Kidney (tissue), 14 donors: ENCODE results near the gene PPBP. TPM values are rescaled to one million over a fixed set of nuclear protein-coding genes. Genes with fewer than 3 reads are reported as not detected.

ENCODE experiments used
- DNase-seq, 5 donors: peaks; one replicate each; pipeline ENCODE4 v3.0.0-alpha.2; 2013 to 2020
- FAIRE-seq: peaks from 2 replicates; lab custom pipeline; 2012; peaks lifted over from hg19 to GRCh38; lab: Jason Lieb, UNC
- H3K27ac ChIP-seq, 2 donors: one replicate each; pipeline ENCODE4 v1.7.0; 2013; ENCODE audit warnings: low read depth in 2 of 2, low read length in 2 of 2, inconsistent platforms in 1 of 2
- H3K27me3 ChIP-seq: one replicate; pipeline ENCODE4 v1.7.1; 2013; ENCODE audit warnings: low read length, inconsistent platforms; ENCODE audit not compliant: control insufficient read depth, insufficient read depth
- H3K36me3 ChIP-seq, 3 donors: one replicate each; pipeline versions ENCODE4 v1.7.0 to v1.7.1; 2013; ENCODE audit warnings: low read length in 3 of 3, control low read depth in 1 of 3, inconsistent platforms in 1 of 3; ENCODE audit not compliant: insufficient read depth in 3 of 3, control insufficient read depth in 2 of 3
- H3K4me1 ChIP-seq, 3 donors: one replicate each; pipeline versions ENCODE4 v1.7.0 to v1.7.1; 2013; ENCODE audit warnings: low read length in 3 of 3, inconsistent platforms in 1 of 3, low read depth in 1 of 3; ENCODE audit not compliant: control insufficient read depth in 2 of 3, insufficient read depth in 2 of 3
- H3K4me3 ChIP-seq, 3 donors: one replicate each; pipeline versions ENCODE4 v1.7.0 to v1.8.1; 2013; ENCODE audit warnings: low read length in 3 of 3, control low read depth in 1 of 3, inconsistent platforms in 1 of 3
- H3K9ac ChIP-seq, 3 donors: one replicate each; pipeline versions ENCODE4 v1.7.0 to v1.7.1; 2013; ENCODE audit warnings: low read length in 3 of 3, control low read depth in 1 of 3, inconsistent platforms in 1 of 3
- H3K9me3 ChIP-seq, 3 donors: one replicate each; pipeline versions ENCODE4 v1.7.0 to v1.7.1; 2013; ENCODE audit warnings: low read length in 3 of 3, control low read depth in 1 of 3, inconsistent platforms in 1 of 3; ENCODE audit not compliant: control insufficient read depth in 2 of 3, insufficient read depth in 1 of 3
- CTCF ChIP-seq: IDR thresholded peaks from 3 replicates; pipeline ENCODE4 v1.5.1; 2012; ENCODE audit warnings: mild to moderate bottlenecking, moderate library complexity, borderline replicate concordance; ENCODE audit not compliant: insufficient read depth; ENCODE audit errors: extremely low read depth
- intact Hi-C: fragments of 100-400 bp; cut with DNase I; formaldehyde crosslinking; loops from one replicate; pipeline ENCODE4 v1.11.1; 2022
- polyA plus RNA-seq: library from polyadenylated mRNA; stranded (reverse); fragments of 350-450 nt; fragmentation: Illumina TruSeq; extraction: RNeasy Lipid Tissue Mini Kit (QIAGEN cat#74804); gene quantifications from one replicate; pipeline ENCODE4 v1.2.3, GENCODE V29; 2014; ENCODE audit warnings: low read depth, low replicate concordance; ENCODE audit not compliant: insufficient read depth
- total RNA-seq: library from RNA; stranded (reverse); fragmentation: NEBNext Ultra II Directional; extraction: Animal tissue kit (Norgen Biotek cat#: 25700); gene quantifications from one replicate; pipeline ENCODE4 v1.2.1, GENCODE V29; 2021
- donor health status: control.
- donor health status: control.
- donor health status: control.
- donor health status: control.
- donor health status: control.
- donor health status: DM: yes; HTN: yes; CAD: no.
- donor health status: Normal renal cell carcinoma (clear cell type).

The PPBP gene
- total and polyA plus RNA-seq, 2 donors from 2014 or later = 1.5 TPM; not detected in 1

- no peak for FAIRE-seq
- Histone ChIP-seq H3K9me3 (no peaks in the 10 kb centered on the region), H3K27ac (no peak overlapping the region), H3K4me1 (no peaks in the 10 kb centered on the region), H3K4me3 (no peak overlapping the region), H3K9ac (no peak overlapping the region), H3K27me3 (no peaks in the 10 kb centered on the region), H3K36me3 (no peaks in the 10 kb centered on the region)
- no peak for DNase-seq
- TF ChIP-seq CTCF = no peak
- intact Hi-C loops = no loop called here
Observed at GRCh38 chr4:74032064-74032463, 44.1 kb upstream of the PPBP start.

DNA sequence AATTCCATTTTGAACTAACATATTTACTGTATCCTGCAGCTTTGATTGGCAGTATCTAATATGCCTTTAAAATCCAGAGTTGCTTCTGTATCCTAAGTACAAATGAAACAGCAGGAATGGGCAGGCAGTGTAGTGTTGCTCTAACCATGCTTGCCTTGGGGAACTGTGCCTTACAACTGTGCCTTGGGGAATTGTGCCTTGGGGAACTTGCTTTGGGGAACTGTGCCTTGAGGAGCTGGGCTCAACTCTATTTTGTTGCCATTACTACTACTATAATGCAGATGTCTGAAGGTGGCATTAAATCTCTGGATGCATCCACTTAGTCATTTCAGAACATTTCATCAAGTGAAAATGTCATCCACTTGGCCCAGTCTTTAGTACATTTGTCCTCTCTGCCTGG is 43.6 kb upstream of the PPBP start:
- no peak overlapping the region for H3K9ac ChIP-seq
- H3K4me3 ChIP-seq = no peak overlapping the region
- FAIRE-seq (no peak), DNase-seq (no peak)
- no peaks in the 10 kb centered on the region for H3K9me3 ChIP-seq
- no peak overlapping the region for H3K27ac ChIP-seq
- intact Hi-C loops = no loop called here
- H3K27me3 ChIP-seq = no peaks in the 10 kb centered on the region
- H3K36me3 ChIP-seq = no peaks in the 10 kb centered on the region
- H3K4me1 ChIP-seq = no peaks in the 10 kb centered on the region
- TF ChIP-seq CTCF = no peak

GRCh38 chr4:74030285-74030684 is 42.3 kb upstream of the PPBP start:
- Histone ChIP-seq H3K9me3 (no peaks in the 10 kb centered on the region), H3K27me3 (no peaks in the 10 kb centered on the region), H3K4me1 (no peaks in the 10 kb centered on the region), H3K36me3 (no peaks in the 10 kb centered on the region), H3K9ac (no peak overlapping the region), H3K27ac (no peak overlapping the region), H3K4me3 (no peak overlapping the region)
- no peak for TF ChIP-seq CTCF
- no peak for FAIRE-seq
- no peak for DNase-seq
- intact Hi-C loops = no loop called here

DNA sequence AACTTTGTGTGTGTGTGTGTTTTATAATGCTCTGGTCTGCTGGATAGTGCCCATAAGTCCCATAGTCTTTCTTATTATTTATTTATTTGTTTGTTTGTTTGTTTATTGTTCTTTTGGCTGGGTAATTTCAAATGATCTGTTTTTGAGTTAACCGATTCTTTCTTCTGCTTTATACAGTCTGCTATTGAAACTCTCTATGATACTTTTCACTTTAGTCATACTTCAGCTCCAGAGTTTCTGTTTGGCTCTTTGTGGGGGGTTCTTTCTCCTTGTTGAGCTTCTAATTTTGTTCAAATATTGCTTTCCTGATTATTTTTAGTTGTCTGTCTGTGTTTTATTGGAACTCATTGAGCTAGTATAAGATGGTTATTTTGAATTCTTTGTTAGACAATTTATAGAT is 40.5 kb upstream of the PPBP start:
- TF ChIP-seq CTCF = no peak
- Histone ChIP-seq H3K9ac (no peak overlapping the region), H3K27me3 (no peaks in the 10 kb centered on the region), H3K4me3 (no peak overlapping the region), H3K36me3 (no peaks in the 10 kb centered on the region), H3K27ac (no peak overlapping the region), H3K9me3 (no peaks in the 10 kb centered on the region), H3K4me1 (no peaks in the 10 kb centered on the region)
- intact Hi-C loops = no loop called here
- DNase-seq (no peak), FAIRE-seq (no peak)
